Cortex of kidney (tissue), 1 donor: ENCODE data around the gene CNPY2.
A peak's percentile ranks its signal among the peaks of the same experiment; 100 is the strongest.
"Not testable (repeated sequence)": the region's sequence is repeated elsewhere in the genome, so short reads cannot be mapped to it uniquely, and the experiment has no call there.

ENCODE experiments used
- DNase-seq: peaks from one replicate; lab custom pipeline; 2025; lab: John Stamatoyannopoulos, UW

CNPY2 gene

GRCh38 chr12:56315622-56316473, at the start of gene CNPY2:
Gene CNPY2, minus strand, starts transcription at chr12:56315988. Its CDS starts 771 bp downstream, at chr12:56315217.
- no peak for DNase-seq

- no peak for DNase-seq
These were observed 46.6 kb upstream of the CNPY2 start, which contains the start of gene APOF for GRCh38 chr12:56362130-56363059. Gene APOF, minus strand, starts transcription at chr12:56362857. Its CDS starts 112 bp downstream, at chr12:56362745.

- DNase-seq, result no peak
These were observed 45.8 kb upstream of the CNPY2 start for GRCh38 chr12:56361487-56362129.

GRCh38 chr12:56359851-56360767, 44.3 kb upstream of the CNPY2 start, which contains the start of gene STAT2:
Gene STAT2, minus strand, starts transcription at chr12:56360107. Its CDS starts 3,536 bp downstream, at chr12:56356571.
- peak; percentile 97 for DNase-seq

GRCh38 chr12:56358836-56359532, 43.2 kb upstream of the CNPY2 start:
- DNase-seq, result no peak

- no peak for DNase-seq
These were observed 35.5 kb upstream of the CNPY2 start for GRCh38 chr12:56351325-56351724.

GRCh38 chr12:56350662-56351061, 34.9 kb upstream of the CNPY2 start:
- no peak for DNase-seq

GRCh38 chr12:56348776-56349175, 33.0 kb upstream of the CNPY2 start:
- no peak for DNase-seq

GRCh38 chr12:56347255-56347654, 31.5 kb upstream of the CNPY2 start:
- DNase-seq, result not testable (repeated sequence)

GRCh38 chr12:56346675-56347074, 30.9 kb upstream of the CNPY2 start:
- no peak for DNase-seq

GRCh38 chr12:56342290-56342689, 26.5 kb upstream of the CNPY2 start:
- not testable (repeated sequence) for DNase-seq

- no peak for DNase-seq
These were observed 25.8 kb upstream of the CNPY2 start for GRCh38 chr12:56341616-56342015.

GRCh38 chr12:56339158-56339422, 23.3 kb upstream of the CNPY2 start:
- DNase-seq, result no peak

- DNase-seq, result no peak
These were observed 22.7 kb upstream of the CNPY2 start, which contains the start of gene IL23A for GRCh38 chr12:56338308-56339157. Gene IL23A, plus strand, starts transcription at chr12:56338884. Its CDS starts 161 bp downstream, at chr12:56339045.

GRCh38 chr12:56337753-56338251, 22.0 kb upstream of the CNPY2 start:
- DNase-seq, result no peak

GRCh38 chr12:56336361-56337167, 20.8 kb upstream of the CNPY2 start:
- DNase-seq, result no peak

GRCh38 chr12:56335527-56335926, 19.7 kb upstream of the CNPY2 start:
- DNase-seq, result not testable (repeated sequence)

GRCh38 chr12:56334490-56334793, 18.7 kb upstream of the CNPY2 start:
- no peak for DNase-seq
